WTC11 (cell line): Measurements from ENCODE around the gene TRAF2. TPM values are rescaled to one million over a fixed set of nuclear protein-coding genes. Genes with fewer than 3 reads are reported as not detected.
A peak's percentile ranks its signal among the peaks of the same experiment; 100 is the strongest.

ENCODE experiments used
- ATAC-seq: fragments of 200-7000 bp; cut with Tn5 transposase; 2 replicates; pipeline ENCODE4 v1.10.0; 2021; ENCODE audit warnings: mild to moderate bottlenecking, moderate library complexity
- CTCF ChIA-PET: fragments of 300-600 bp; sonication (Branson Sonifier 250); formaldehyde crosslinking; loops from one replicate; lab custom pipeline; 2021; ENCODE audit warnings: antibody characterized with exemption; lab: Charles Lee
- POLR2A ChIA-PET: fragments of 350-600 bp; sonication (Branson Sonifier 250); formaldehyde crosslinking; loops from one replicate; lab custom pipeline; 2021; ENCODE audit warnings: antibody characterized with exemption; lab: Charles Lee
- DNase-seq: peaks from one replicate; pipeline ENCODE4 v3.0.0; 2021; ENCODE audit warnings: low spot score
- H3K27ac Mint-ChIP-seq: 2 replicates; pipeline ENCODE4 v1.8.0; 2021; ENCODE audit warnings: mixed read lengths
- H3K27me3 Mint-ChIP-seq: 2 replicates; pipeline ENCODE4 v1.8.0; 2021; ENCODE audit warnings: low read depth, mild to moderate bottlenecking, moderate library complexity, mixed read lengths
- H3K36me3 Mint-ChIP-seq: 2 replicates; pipeline ENCODE4 v1.8.0; 2021; ENCODE audit warnings: mixed read lengths
- H3K4me1 Mint-ChIP-seq: 2 replicates; pipeline ENCODE4 v1.8.0; 2022; ENCODE audit warnings: mixed read lengths
- H3K4me3 Mint-ChIP-seq: 2 replicates; pipeline ENCODE4 v1.8.0; 2021; ENCODE audit warnings: mild to moderate bottlenecking, moderate library complexity, mixed read lengths
- H3K9me3 Mint-ChIP-seq: 2 replicates; pipeline ENCODE4 v1.8.0; 2021; ENCODE audit warnings: mixed read lengths
- CBFB ChIP-seq: sonication (generic); formaldehyde crosslinking; IDR thresholded peaks from 2 replicates; pipeline ENCODE4 v1.8.1; 2022; ENCODE audit warnings: mild to moderate bottlenecking, low read depth, missing genetic modification reagents
- ELF4 ChIP-seq: sonication (generic); formaldehyde crosslinking; IDR thresholded peaks from 2 replicates; pipeline ENCODE4 v1.8.1; 2022; ENCODE audit warnings: low read depth, mild to moderate bottlenecking, moderate library complexity, missing genetic modification reagents
- GABPB1 ChIP-seq: sonication (generic); formaldehyde crosslinking; IDR thresholded peaks from 2 replicates; pipeline ENCODE4 v1.8.1; 2023; ENCODE audit warnings: mild to moderate bottlenecking, missing genetic modification reagents
- HMGXB4 ChIP-seq: sonication (generic); formaldehyde crosslinking; IDR thresholded peaks from 2 replicates; pipeline ENCODE4 v1.8.1; 2023; ENCODE audit warnings: mild to moderate bottlenecking, moderate library complexity, missing genetic modification reagents
- IRF1 ChIP-seq: sonication (generic); formaldehyde crosslinking; IDR thresholded peaks from 2 replicates; pipeline ENCODE4 v1.8.0; 2023; ENCODE audit warnings: missing genetic modification reagents
- JUN ChIP-seq: sonication (generic); formaldehyde crosslinking; IDR thresholded peaks from 2 replicates; pipeline ENCODE4 v1.8.0; 2023; ENCODE audit warnings: mild to moderate bottlenecking, missing genetic modification reagents
- KAT7 ChIP-seq: sonication (generic); formaldehyde crosslinking; IDR thresholded peaks from 2 replicates; pipeline ENCODE4 v1.8.1; 2023; ENCODE audit warnings: missing genetic modification reagents, mild to moderate bottlenecking, borderline replicate concordance
- MLX ChIP-seq: sonication (generic); formaldehyde crosslinking; IDR thresholded peaks from 2 replicates; pipeline ENCODE4 v1.8.1; 2023; ENCODE audit warnings: mild to moderate bottlenecking, missing genetic modification reagents, moderate library complexity
- MYBL2 ChIP-seq: sonication (generic); formaldehyde crosslinking; IDR thresholded peaks from 2 replicates; pipeline ENCODE4 v1.8.1; 2023; ENCODE audit warnings: mild to moderate bottlenecking, moderate library complexity, missing genetic modification reagents
- NFATC4 ChIP-seq: fragments of 250-450 bp; sonication (Bioruptor Pico); IDR thresholded peaks from 2 replicates; pipeline ENCODE4 v1.9.0; 2021; ENCODE audit warnings: mild to moderate bottlenecking
- NFYB ChIP-seq: sonication (generic); formaldehyde crosslinking; conservative IDR thresholded peaks from 2 replicates; pipeline ENCODE4 v1.8.0; 2022; ENCODE audit warnings: low read depth, missing genetic modification reagents
- NR1H2 ChIP-seq: sonication (generic); formaldehyde crosslinking; IDR thresholded peaks from 2 replicates; pipeline ENCODE4 v1.9.0; 2021; ENCODE audit warnings: mild to moderate bottlenecking, moderate library complexity, missing genetic modification reagents
- OVOL2 ChIP-seq: fragments of 250-450 bp; sonication (Bioruptor Pico); IDR thresholded peaks from 2 replicates; pipeline ENCODE4 v1.9.0; 2021; ENCODE audit warnings: mild to moderate bottlenecking, borderline replicate concordance
- RELA ChIP-seq: sonication (generic); formaldehyde crosslinking; IDR thresholded peaks from 2 replicates; pipeline ENCODE4 v1.8.1; 2022; ENCODE audit warnings: missing genetic modification reagents, mild to moderate bottlenecking, borderline replicate concordance
- SOX15 ChIP-seq: fragments of 250-450 bp; sonication (Bioruptor Pico); IDR thresholded peaks from 2 replicates; pipeline ENCODE4 v1.9.0; 2021; ENCODE audit warnings: mild to moderate bottlenecking
- TCF7 ChIP-seq: sonication (generic); formaldehyde crosslinking; IDR thresholded peaks from 2 replicates; pipeline ENCODE4 v1.8.0; 2022; ENCODE audit warnings: mild to moderate bottlenecking, low read depth, missing genetic modification reagents, moderate library complexity
- ZNF138 ChIP-seq: sonication (generic); formaldehyde crosslinking; conservative IDR thresholded peaks from 2 replicates; pipeline ENCODE4 v1.8.1; 2022; ENCODE audit warnings: mild to moderate bottlenecking, moderate library complexity, missing genetic modification reagents
- ZNF263 ChIP-seq: sonication (generic); formaldehyde crosslinking; IDR thresholded peaks from 2 replicates; pipeline ENCODE4 v1.8.1; 2022; ENCODE audit warnings: low read depth, mild to moderate bottlenecking, moderate library complexity, missing genetic modification reagents
- ZNF425 ChIP-seq: fragments of 250-450 bp; sonication (Bioruptor Pico); conservative IDR thresholded peaks from 2 replicates; pipeline ENCODE4 v1.9.0; 2021; ENCODE audit warnings: mild to moderate bottlenecking
- ZNF512 ChIP-seq: sonication (generic); formaldehyde crosslinking; IDR thresholded peaks from 2 replicates; pipeline ENCODE4 v1.8.1; 2022; ENCODE audit warnings: missing genetic modification reagents, borderline replicate concordance
- total RNA-seq: library from RNA; stranded (reverse); gene quantifications from 3 replicates; pipeline ENCODE4 v1.2.3, GENCODE V29; 2021

Gene TRAF2
- total RNA-seq, 1 experiment from 2014 or later = 55.0 TPM

- no peak for TF ChIP-seq IRF1
- TF ChIP-seq ZNF263 (CRISPR knock-in tag) = no peak
Observed at GRCh38 chr9:136858452-136858843, 27.9 kb upstream of the TRAF2 start (continued).

- POLR2A ChIA-PET = interaction anchor here (0.9 kb wide), 1 partner anchor 18 kb away, joined by 3 read pairs; no protein-coding TSS in a partner anchor
- Mint-ChIP-seq H3K27me3 (no peaks in the 10 kb centered on the region), H3K9me3 (no peaks in the 10 kb centered on the region), H3K4me1 (no peaks in the 10 kb centered on the region), H3K36me3 (peaks cover 16% of the 10 kb centered on the region), H3K27ac (no peak overlapping the region), H3K4me3 (no peak overlapping the region)
- ATAC-seq = no peak
- no peak for TF ChIP-seq GABPB1 (CRISPR knock-in tag)
- no peak for TF ChIP-seq MYBL2 (CRISPR knock-in tag)
- TF ChIP-seq ZNF263 (CRISPR knock-in tag) = no peak
- 0 out of 2 replicates have a peak, but pooled peaks have one; percentile 16 for TF ChIP-seq RELA (CRISPR knock-in tag)
- TF ChIP-seq NR1H2 = no peak
- no peak for TF ChIP-seq OVOL2
- CTCF ChIA-PET = no interaction called here
- DNase-seq = no peak
Observed at GRCh38 chr9:136858844-136859757, 27.2 kb upstream of the TRAF2 start.

GRCh38 chr9:136860529-136860928, 25.8 kb upstream of the TRAF2 start:
- ChIA-PET CTCF (no interaction called here), POLR2A (interaction anchor here (1.2 to 1.3 kb wide), 2 partner anchors 9 to 13 kb away, joined by 3 to 6 read pairs; partner anchors contain the start of gene MAMDC4)
- H3K27me3 Mint-ChIP-seq = no peaks in the 10 kb centered on the region
- DNase-seq (no peak), ATAC-seq (no peak)
- no peak overlapping the region for H3K4me3 Mint-ChIP-seq
- H3K27ac Mint-ChIP-seq = peak overlapping the region; percentile 72; the same call in 1 of the 2 replicates
- peaks cover 19% of the 10 kb centered on the region for H3K36me3 Mint-ChIP-seq
- peaks cover 4% of the 10 kb centered on the region for H3K4me1 Mint-ChIP-seq
- H3K9me3 Mint-ChIP-seq = no peaks in the 10 kb centered on the region
- TF ChIP-seq ELF4 (CRISPR knock-in tag) (no peak), ZNF512 (CRISPR knock-in tag) (no peak), HMGXB4 (CRISPR knock-in tag) (no peak)

- Mint-ChIP-seq H3K4me3 (no peak overlapping the region), H3K4me1 (peaks cover 4% of the 10 kb centered on the region), H3K9me3 (no peaks in the 10 kb centered on the region), H3K36me3 (peaks cover 19% of the 10 kb centered on the region), H3K27ac (no peak overlapping the region), H3K27me3 (no peaks in the 10 kb centered on the region)
- no peak for ATAC-seq
- DNase-seq = no peak
- ChIA-PET POLR2A (interaction anchor here (1.2 to 1.3 kb wide), 2 partner anchors 9 to 14 kb away, joined by 3 to 6 read pairs; partner anchors contain the start of gene MAMDC4), CTCF (interaction anchor here (1.4 kb wide), 1 partner anchor 19 kb away, joined by 3 read pairs; the partner anchor contains the start of gene AJM1)
- TF ChIP-seq SOX15 (CRISPR knock-in tag) (no peak), RELA (CRISPR knock-in tag) (no peak), KAT7 (CRISPR knock-in tag) (no peak), JUN (CRISPR knock-in tag) (no peak), NFYB (CRISPR knock-in tag) (no peak), ZNF425 (CRISPR knock-in tag) (no peak), NFATC4 (CRISPR knock-in tag) (no peak), TCF7 (CRISPR knock-in tag) (no peak), MLX (CRISPR knock-in tag) (no peak), CBFB (no peak), ZNF138 (CRISPR knock-in tag) (no peak)
Observed at GRCh38 chr9:136860933-136861873, 25.1 kb upstream of the TRAF2 start.
